ENCODE results near the gene MPST. TPM values are rescaled to one million over a fixed set of nuclear protein-coding genes. Genes with fewer than 3 reads are reported as not detected.

MPST gene
- polyA plus RNA-seq, 1 donor from 2014 or later, result 56.0 TPM

- Histone ChIP-seq H2AFZ (ENCODE audit: low read depth, low read length) (no peak overlapping the region), H4K20me1 (ENCODE audit: insufficient read depth) (no peaks in the 10 kb centered on the region), H3K27ac (ENCODE audit: low read length) (no peak overlapping the region), H3K27me3 (ENCODE audit: insufficient read depth, low read depth, low read length) (peaks cover under 1% of the 10 kb centered on the region), H3K79me2 (replicated peaks; ENCODE audit: insufficient read depth, low read length) (no peaks in the 10 kb centered on the region), H3F3A (ENCODE audit: insufficient read depth, low read length, poor library complexity, severe bottlenecking) (no peaks in the 10 kb centered on the region), H3K9ac (ENCODE audit: low read length) (no peak overlapping the region), H3K9me2 (ENCODE audit: insufficient read depth, low read length) (no peaks in the 10 kb centered on the region), H3K4me2 (ENCODE audit: low read length) (no peak overlapping the region), H3K9me3 (ENCODE audit: low read length) (no peaks in the 10 kb centered on the region), H3K4me3 (ENCODE audit: low read length) (no peak overlapping the region), H3K36me3 (ENCODE audit: insufficient read depth, low read length) (no peaks in the 10 kb centered on the region)
- no peak for TF ChIP-seq SMC3 (conservative IDR thresholded peaks at IDR 0.05; ENCODE audit: poor library complexity)
- no peak for TF ChIP-seq RAD21 (conservative IDR thresholded peaks at IDR 0.05)
- no peak for TF ChIP-seq EP300 (conservative IDR thresholded peaks at IDR 0.05; ENCODE audit: poor library complexity, severe bottlenecking)
- no peak for TF ChIP-seq EZH2 (IDR thresholded peaks at IDR 0.05; ENCODE audit: borderline replicate concordance, insufficient read depth, low read length, poor library complexity, severe bottlenecking)
- TF ChIP-seq MXI1 (conservative IDR thresholded peaks at IDR 0.05; ENCODE audit: poor library complexity, severe bottlenecking), result no peak
- no peak for TF ChIP-seq TAF1 (IDR thresholded peaks at IDR 0.05; ENCODE audit: low read depth)
- no peak for TF ChIP-seq POLR2AphosphoS5 (IDR thresholded peaks at IDR 0.05)
- no peak for TF ChIP-seq REST (IDR thresholded peaks at IDR 0.05; ENCODE audit: borderline replicate concordance)
- no peak for TF ChIP-seq CTCF (IDR thresholded peaks at IDR 0.05; ENCODE audit: poor library complexity, severe bottlenecking)
Measured at GRCh38 chr22:37062702-37063381, 43.3 kb downstream of the MPST start.

DNA sequence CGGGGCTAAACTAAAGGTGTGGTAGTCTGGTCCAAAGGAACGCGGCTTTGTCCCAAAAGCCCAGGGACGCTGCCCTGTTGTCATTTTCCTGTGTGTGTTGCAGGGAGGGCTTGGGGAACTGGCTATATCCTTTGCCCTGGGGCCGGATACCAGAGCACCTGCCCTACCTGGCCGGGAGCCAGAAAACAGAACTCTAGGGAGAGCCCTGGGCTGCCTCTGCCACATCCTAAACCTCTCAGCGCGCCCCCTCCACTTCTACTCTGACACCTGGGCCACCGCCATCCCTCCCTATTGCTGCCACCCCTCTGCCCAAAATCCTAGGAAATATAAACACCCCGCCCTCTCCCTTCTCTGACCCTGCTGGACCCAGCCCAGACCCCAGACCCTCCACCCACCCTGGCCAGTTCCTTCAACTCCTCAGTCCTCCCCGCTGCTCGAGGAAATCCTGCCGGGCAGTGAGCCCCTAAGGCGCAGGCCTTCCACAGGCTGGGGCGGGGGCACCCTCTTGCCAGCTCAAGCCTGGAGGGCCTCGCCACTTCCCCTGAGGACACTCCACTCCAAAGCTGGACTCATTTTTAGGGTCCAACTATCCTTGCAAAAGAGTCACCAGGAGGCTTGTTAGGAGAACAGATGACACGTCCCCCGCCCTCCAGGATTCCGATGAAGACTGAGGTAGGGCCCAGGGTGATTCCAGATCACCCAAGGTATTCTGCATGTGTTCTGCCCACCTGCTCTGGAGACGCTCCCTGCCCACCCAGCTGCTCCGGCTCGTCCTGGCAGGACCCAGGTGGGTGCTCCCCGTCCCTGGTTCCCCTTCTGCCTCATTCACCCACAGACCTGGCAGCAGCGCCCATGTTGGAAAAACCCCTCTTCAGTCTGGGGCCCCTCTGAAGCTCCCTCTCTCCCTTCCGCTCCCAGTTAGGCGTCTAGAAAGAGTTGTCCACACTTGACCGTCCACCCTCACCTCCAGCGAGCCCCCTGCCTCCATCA, 44.2 kb downstream of the MPST start:
- Histone ChIP-seq H3K79me2 (replicated peaks; ENCODE audit: insufficient read depth, low read length) (no peaks in the 10 kb centered on the region), H3K4me3 (ENCODE audit: low read length) (no peak overlapping the region)

More for the DNA sequence above, 44.2 kb downstream of the MPST start:
- no peak for TF ChIP-seq EZH2 (IDR thresholded peaks at IDR 0.05; ENCODE audit: borderline replicate concordance, insufficient read depth, low read length, poor library complexity, severe bottlenecking)
- no peak for TF ChIP-seq REST (IDR thresholded peaks at IDR 0.05; ENCODE audit: borderline replicate concordance)
- no peak for TF ChIP-seq TAF1 (IDR thresholded peaks at IDR 0.05; ENCODE audit: low read depth)
- no peak for TF ChIP-seq MXI1 (conservative IDR thresholded peaks at IDR 0.05; ENCODE audit: poor library complexity, severe bottlenecking)
- Histone ChIP-seq H3K4me2 (ENCODE audit: low read length) (no peak overlapping the region), H3K9ac (ENCODE audit: low read length) (no peak overlapping the region), H2AFZ (ENCODE audit: low read depth, low read length) (no peak overlapping the region), H3K27me3 (ENCODE audit: insufficient read depth, low read depth, low read length) (peaks cover 9% of the 10 kb centered on the region), H4K20me1 (ENCODE audit: insufficient read depth) (no peaks in the 10 kb centered on the region), H3K27ac (ENCODE audit: low read length) (no peak overlapping the region), H3K9me3 (ENCODE audit: low read length) (no peaks in the 10 kb centered on the region), H3K36me3 (ENCODE audit: insufficient read depth, low read length) (no peaks in the 10 kb centered on the region), H3K9me2 (ENCODE audit: insufficient read depth, low read length) (no peaks in the 10 kb centered on the region), H3F3A (ENCODE audit: insufficient read depth, low read length, poor library complexity, severe bottlenecking) (no peaks in the 10 kb centered on the region)
